ENCODE data around the gene PDE2A.

PDE2A gene

DNA sequence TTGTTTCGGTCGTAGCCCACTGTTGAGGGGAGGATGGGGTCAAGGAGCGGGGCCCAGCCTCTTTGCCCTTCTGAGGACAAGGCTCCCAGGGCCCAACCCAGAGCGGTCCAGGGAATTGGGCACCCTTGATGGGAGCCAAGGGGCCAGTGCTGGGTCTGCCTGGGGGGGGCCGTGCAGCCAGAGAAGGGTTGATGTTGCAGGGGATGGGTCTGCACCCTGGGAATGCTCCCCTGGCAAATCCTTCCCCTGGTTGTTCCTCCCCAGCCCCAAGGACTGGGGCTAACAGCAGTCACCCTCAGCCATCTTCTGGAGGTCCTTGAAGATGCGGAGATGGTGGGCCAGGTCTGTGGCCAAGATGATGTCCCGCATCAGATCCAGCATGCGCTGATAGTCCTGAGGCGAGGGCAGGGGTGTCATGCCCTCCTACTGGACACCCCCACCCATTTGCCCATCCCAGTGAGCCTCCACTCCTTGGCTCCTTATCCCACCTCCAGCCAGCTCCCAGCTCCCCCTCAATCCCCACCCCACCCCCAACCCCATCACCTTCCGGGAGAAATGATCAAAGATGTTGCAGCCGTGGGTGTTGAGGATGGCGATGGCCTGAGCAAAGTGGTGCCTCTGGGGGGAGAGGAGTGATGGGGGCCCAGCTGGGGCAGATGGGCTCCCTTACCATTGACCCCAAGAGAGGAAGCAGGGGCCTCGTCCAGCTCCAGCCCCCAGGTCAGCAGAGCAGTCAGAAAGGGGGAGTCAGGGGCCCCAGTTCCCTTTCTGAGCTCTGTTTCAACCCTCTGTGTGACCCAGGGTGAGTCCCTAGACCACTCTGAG lies 95.0 kb downstream of the PDE2A start:
- no peaks in the 10 kb centered on the region for H3K9me3 ChIP-seq (ENCODE audit: control insufficient read depth, low read depth, low read length)
- no peak overlapping the region for H3K4me3 ChIP-seq (ENCODE audit: low read length)
- H3K9ac ChIP-seq (ENCODE audit: low read length) = no peak overlapping the region
- no peaks in the 10 kb centered on the region for H3K36me3 ChIP-seq (ENCODE audit: control insufficient read depth, low read depth, low read length)
- no peaks in the 10 kb centered on the region for H3K4me1 ChIP-seq (ENCODE audit: control insufficient read depth, low read depth, low read length)
- H3K27ac ChIP-seq (ENCODE audit: low read length) = no peak overlapping the region
- H3K27me3 ChIP-seq (ENCODE audit: control insufficient read depth, insufficient read depth, low read length) = peaks cover 13% of the 10 kb centered on the region

DNA sequence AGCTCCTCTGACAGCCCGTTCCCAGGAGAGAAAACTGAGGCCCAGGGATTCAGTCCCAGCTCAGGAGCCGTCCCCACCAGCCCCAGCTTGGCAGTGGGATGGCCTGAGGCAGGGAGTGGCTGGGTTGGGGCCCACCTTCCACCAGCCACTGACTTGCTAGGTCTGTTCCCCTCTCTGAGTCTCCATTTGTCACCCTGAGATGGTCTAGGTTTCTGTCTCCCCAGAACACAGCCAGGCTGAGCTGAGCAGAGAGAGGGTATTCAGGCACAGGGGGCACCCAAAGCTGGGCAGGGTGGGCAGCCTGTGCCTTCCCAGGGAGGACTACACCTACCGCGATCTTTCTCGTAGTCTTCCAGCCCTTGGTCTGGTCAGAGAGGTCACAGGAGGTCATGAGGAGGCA lies 95.7 kb downstream of the PDE2A start:
- Histone ChIP-seq H3K4me3 (ENCODE audit: low read length) (no peak overlapping the region), H3K27ac (ENCODE audit: low read length) (no peak overlapping the region), H3K27me3 (ENCODE audit: control insufficient read depth, insufficient read depth, low read length) (peaks cover 6% of the 10 kb centered on the region), H3K9ac (ENCODE audit: low read length) (no peak overlapping the region), H3K4me1 (ENCODE audit: control insufficient read depth, low read depth, low read length) (no peaks in the 10 kb centered on the region), H3K9me3 (ENCODE audit: control insufficient read depth, low read depth, low read length) (no peaks in the 10 kb centered on the region), H3K36me3 (ENCODE audit: control insufficient read depth, low read depth, low read length) (no peaks in the 10 kb centered on the region)

- Histone ChIP-seq H3K36me3 (ENCODE audit: control insufficient read depth, low read depth, low read length) (no peaks in the 10 kb centered on the region), H3K4me3 (ENCODE audit: low read length) (no peak overlapping the region), H3K27ac (ENCODE audit: low read length) (no peak overlapping the region), H3K9me3 (ENCODE audit: control insufficient read depth, low read depth, low read length) (no peaks in the 10 kb centered on the region), H3K4me1 (ENCODE audit: control insufficient read depth, low read depth, low read length) (no peaks in the 10 kb centered on the region), H3K9ac (ENCODE audit: low read length) (no peak overlapping the region), H3K27me3 (ENCODE audit: control insufficient read depth, insufficient read depth, low read length) (peaks cover 1% of the 10 kb centered on the region)
Measured at GRCh38 chr11:72578051-72578450, 96.2 kb downstream of the PDE2A start.

GRCh38 chr11:72577271-72577721 lies 96.9 kb downstream of the PDE2A start:
- Histone ChIP-seq H3K4me3 (ENCODE audit: low read length) (no peak overlapping the region), H3K9me3 (ENCODE audit: control insufficient read depth, low read depth, low read length) (no peaks in the 10 kb centered on the region), H3K4me1 (ENCODE audit: control insufficient read depth, low read depth, low read length) (no peaks in the 10 kb centered on the region), H3K27ac (ENCODE audit: low read length) (no peak overlapping the region), H3K9ac (ENCODE audit: low read length) (no peak overlapping the region), H3K27me3 (ENCODE audit: control insufficient read depth, insufficient read depth, low read length) (no peaks in the 10 kb centered on the region), H3K36me3 (ENCODE audit: control insufficient read depth, low read depth, low read length) (no peaks in the 10 kb centered on the region)

GRCh38 chr11:72576661-72577060 lies 97.6 kb downstream of the PDE2A start:
- H3K4me3 ChIP-seq (ENCODE audit: low read length) = no peak overlapping the region
- H3K27me3 ChIP-seq (ENCODE audit: control insufficient read depth, insufficient read depth, low read length) = no peaks in the 10 kb centered on the region
- no peaks in the 10 kb centered on the region for H3K9me3 ChIP-seq (ENCODE audit: control insufficient read depth, low read depth, low read length)
- H3K27ac ChIP-seq (ENCODE audit: low read length) = no peak overlapping the region
- H3K9ac ChIP-seq (ENCODE audit: low read length) = no peak overlapping the region
- no peaks in the 10 kb centered on the region for H3K4me1 ChIP-seq (ENCODE audit: control insufficient read depth, low read depth, low read length)
- H3K36me3 ChIP-seq (ENCODE audit: control insufficient read depth, low read depth, low read length) = no peaks in the 10 kb centered on the region

DNA sequence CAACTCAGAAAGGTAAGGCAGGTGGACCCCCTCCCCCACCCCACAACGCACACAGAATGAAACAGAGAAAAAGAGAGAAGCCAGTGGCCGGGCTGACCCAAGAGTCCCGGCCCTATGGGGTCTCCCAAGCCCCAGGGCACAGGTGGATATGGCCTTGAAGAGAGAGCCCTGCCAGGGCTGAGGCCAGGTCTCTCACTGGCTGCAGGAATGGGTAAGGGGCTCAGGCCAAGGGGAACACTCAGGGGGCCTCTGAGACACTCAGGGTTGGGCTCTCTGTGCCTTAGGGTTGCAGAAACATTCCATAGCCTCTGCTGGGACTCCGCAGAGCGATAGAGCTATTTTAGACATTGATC lies 98.0 kb downstream of the PDE2A start:
- Histone ChIP-seq H3K36me3 (ENCODE audit: control insufficient read depth, low read depth, low read length) (no peaks in the 10 kb centered on the region), H3K9ac (ENCODE audit: low read length) (no peak overlapping the region), H3K4me3 (ENCODE audit: low read length) (no peak overlapping the region), H3K4me1 (ENCODE audit: control insufficient read depth, low read depth, low read length) (no peaks in the 10 kb centered on the region), H3K27ac (ENCODE audit: low read length) (no peak overlapping the region), H3K9me3 (ENCODE audit: control insufficient read depth, low read depth, low read length) (no peaks in the 10 kb centered on the region), H3K27me3 (ENCODE audit: control insufficient read depth, insufficient read depth, low read length) (no peaks in the 10 kb centered on the region)

DNA sequence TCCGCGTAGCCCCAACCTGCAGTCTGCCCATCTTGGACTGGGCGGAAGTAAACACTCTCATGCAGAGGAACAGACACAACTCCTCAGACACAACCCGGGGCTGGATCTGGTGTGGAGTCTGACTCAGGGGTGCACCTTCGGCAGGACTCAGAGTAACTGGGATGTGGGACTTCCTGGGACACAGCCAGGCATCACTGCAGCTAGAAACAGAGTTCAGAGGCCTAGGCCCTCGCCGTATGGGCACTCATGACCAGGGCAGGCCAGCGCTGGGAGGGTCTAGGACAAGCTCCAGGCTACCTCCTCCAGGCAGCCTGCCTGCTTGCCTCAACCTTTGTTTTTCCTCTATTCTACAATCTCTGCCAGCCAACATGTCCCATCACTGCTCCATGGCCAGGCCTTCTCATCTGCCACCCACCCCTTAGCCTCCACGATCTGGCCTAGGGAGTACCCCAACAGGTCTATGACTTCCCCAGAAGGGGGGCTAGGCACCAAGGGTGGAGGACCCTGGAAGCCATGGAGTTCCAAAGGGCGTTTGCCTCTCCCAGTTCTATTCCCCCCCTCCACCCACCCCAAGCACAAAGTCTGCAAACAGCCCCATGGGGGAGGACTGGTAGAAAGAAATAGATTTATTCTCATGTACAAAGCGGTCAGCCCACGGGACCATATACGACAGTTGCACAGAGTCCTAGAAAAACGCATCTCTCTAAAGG lies 98.5 kb downstream of the PDE2A start:
- Histone ChIP-seq H3K9ac (ENCODE audit: low read length) (no peak overlapping the region), H3K4me3 (ENCODE audit: low read length) (no peak overlapping the region)

GRCh38 chr11:72574548-72575460 lies 99.4 kb downstream of the PDE2A start:
- Histone ChIP-seq H3K4me3 (ENCODE audit: low read length) (no peak overlapping the region), H3K36me3 (ENCODE audit: control insufficient read depth, low read depth, low read length) (no peaks in the 10 kb centered on the region), H3K9me3 (ENCODE audit: control insufficient read depth, low read depth, low read length) (no peaks in the 10 kb centered on the region), H3K27me3 (ENCODE audit: control insufficient read depth, insufficient read depth, low read length) (no peaks in the 10 kb centered on the region), H3K9ac (ENCODE audit: low read length) (no peak overlapping the region), H3K27ac (ENCODE audit: low read length) (no peak overlapping the region), H3K4me1 (ENCODE audit: control insufficient read depth, low read depth, low read length) (no peaks in the 10 kb centered on the region)

More for the DNA sequence above, 98.5 kb downstream of the PDE2A start:
- Histone ChIP-seq H3K27ac (ENCODE audit: low read length) (no peak overlapping the region), H3K36me3 (ENCODE audit: control insufficient read depth, low read depth, low read length) (no peaks in the 10 kb centered on the region), H3K9me3 (ENCODE audit: control insufficient read depth, low read depth, low read length) (no peaks in the 10 kb centered on the region), H3K4me1 (ENCODE audit: control insufficient read depth, low read depth, low read length) (no peaks in the 10 kb centered on the region), H3K27me3 (ENCODE audit: control insufficient read depth, insufficient read depth, low read length) (no peaks in the 10 kb centered on the region)

GRCh38 chr11:72573855-72574445 lies 100.3 kb downstream of the PDE2A start:
- Histone ChIP-seq H3K4me1 (ENCODE audit: control insufficient read depth, low read depth, low read length) (no peaks in the 10 kb centered on the region), H3K9me3 (ENCODE audit: control insufficient read depth, low read depth, low read length) (no peaks in the 10 kb centered on the region), H3K9ac (ENCODE audit: low read length) (no peak overlapping the region), H3K27ac (ENCODE audit: low read length) (no peak overlapping the region), H3K36me3 (ENCODE audit: control insufficient read depth, low read depth, low read length) (no peaks in the 10 kb centered on the region), H3K27me3 (ENCODE audit: control insufficient read depth, insufficient read depth, low read length) (no peaks in the 10 kb centered on the region), H3K4me3 (ENCODE audit: low read length) (no peak overlapping the region)

GRCh38 chr11:72573072-72573854 lies 101.0 kb downstream of the PDE2A start:
- H3K4me3 ChIP-seq (ENCODE audit: low read length) = no peak overlapping the region
- H3K27ac ChIP-seq (ENCODE audit: low read length) = no peak overlapping the region
- no peak overlapping the region for H3K9ac ChIP-seq (ENCODE audit: low read length)
- H3K9me3 ChIP-seq (ENCODE audit: control insufficient read depth, low read depth, low read length) = no peaks in the 10 kb centered on the region
- H3K27me3 ChIP-seq (ENCODE audit: control insufficient read depth, insufficient read depth, low read length) = no peaks in the 10 kb centered on the region
- no peaks in the 10 kb centered on the region for H3K4me1 ChIP-seq (ENCODE audit: control insufficient read depth, low read depth, low read length)
- no peaks in the 10 kb centered on the region for H3K36me3 ChIP-seq (ENCODE audit: control insufficient read depth, low read depth, low read length)
